Endothelial cell of umbilical vein (primary cell): ENCODE data around the gene DENND5B.

Experiments used
- EZH2 ChIP-seq: IDR thresholded peaks from 2 replicates; pipeline ENCODE4 v1.6.1; 2012; ENCODE audit warnings: borderline replicate concordance, low read depth, mild to moderate bottlenecking, moderate library complexity, low read length, inconsistent platforms; ENCODE audit not compliant: severe bottlenecking
- GATA2 ChIP-seq: IDR thresholded peaks from 2 replicates; pipeline ENCODE4 v1.7.0; 2011; ENCODE audit warnings: low read depth, mild to moderate bottlenecking, moderate library complexity, mixed read lengths, low read length; ENCODE audit not compliant: insufficient read length, insufficient read depth
- JUN ChIP-seq: IDR thresholded peaks from 2 replicates; pipeline ENCODE4 v1.6.1; 2011; ENCODE audit warnings: borderline replicate concordance, low read depth; ENCODE audit not compliant: insufficient read length, insufficient read depth
- MYC ChIP-seq: IDR thresholded peaks from one replicate; pipeline ENCODE4 v1.6.1; 2011; ENCODE audit warnings: mild to moderate bottlenecking, low read depth, low read length
- POLR2A ChIP-seq: IDR thresholded peaks from 2 replicates; pipeline ENCODE4 v1.6.1; 2012; ENCODE audit warnings: low read depth, mild to moderate bottlenecking, control low read depth, low read length
- POLR2AphosphoS5 ChIP-seq: IDR thresholded peaks from 2 replicates; pipeline ENCODE4 v1.6.1; 2012; ENCODE audit warnings: low read depth, mild to moderate bottlenecking, control low read depth, low read length, moderate library complexity; ENCODE audit not compliant: insufficient read depth
- TF ChIP-seq, protein P1 (sequence below), 2 donors: IDR thresholded peaks; 1 replicate in 1 of 2; 2 replicates in 1 of 2; pipeline ENCODE4 v1.5.1; 2011; ENCODE audit warnings: low read length in 2 of 2, mild to moderate bottlenecking in 2 of 2, moderate library complexity in 2 of 2, control low read depth in 1 of 2, inconsistent platforms in 1 of 2, low read depth in 1 of 2; ENCODE audit not compliant: insufficient read depth in 1 of 2; ENCODE audit errors: extremely low read depth in 1 of 2
- TF ChIP-seq, protein P2 (sequence below): IDR thresholded peaks from 2 replicates; pipeline ENCODE4 v1.6.1; 2011; ENCODE audit not compliant: insufficient read depth, insufficient read length

DNA sequence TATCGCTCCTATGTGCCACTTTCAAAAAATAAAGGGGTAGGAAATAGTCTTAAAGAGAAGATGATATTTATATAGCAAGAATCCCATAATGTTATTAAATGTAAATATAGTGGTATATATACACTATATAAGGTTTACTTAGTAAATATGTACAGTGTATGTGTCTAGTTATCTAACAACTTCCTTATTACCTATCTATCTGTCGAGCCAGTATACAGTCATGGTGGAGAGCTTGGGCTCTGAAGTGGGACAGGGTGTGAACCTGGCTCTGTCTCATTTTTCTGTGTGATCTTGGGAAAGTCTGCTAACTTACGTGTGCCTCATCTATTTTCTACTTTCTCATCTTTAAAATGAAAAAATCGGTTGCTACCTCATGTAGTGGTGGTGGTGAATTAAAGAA, 202.2 kb downstream of the DENND5B start:
- TF ChIP-seq EZH2 (no peak), POLR2AphosphoS5 (no peak), POLR2A (no peak), MYC (no peak), JUN (no peak), GATA2 (no peak)
- TF ChIP-seq, protein P1, sequence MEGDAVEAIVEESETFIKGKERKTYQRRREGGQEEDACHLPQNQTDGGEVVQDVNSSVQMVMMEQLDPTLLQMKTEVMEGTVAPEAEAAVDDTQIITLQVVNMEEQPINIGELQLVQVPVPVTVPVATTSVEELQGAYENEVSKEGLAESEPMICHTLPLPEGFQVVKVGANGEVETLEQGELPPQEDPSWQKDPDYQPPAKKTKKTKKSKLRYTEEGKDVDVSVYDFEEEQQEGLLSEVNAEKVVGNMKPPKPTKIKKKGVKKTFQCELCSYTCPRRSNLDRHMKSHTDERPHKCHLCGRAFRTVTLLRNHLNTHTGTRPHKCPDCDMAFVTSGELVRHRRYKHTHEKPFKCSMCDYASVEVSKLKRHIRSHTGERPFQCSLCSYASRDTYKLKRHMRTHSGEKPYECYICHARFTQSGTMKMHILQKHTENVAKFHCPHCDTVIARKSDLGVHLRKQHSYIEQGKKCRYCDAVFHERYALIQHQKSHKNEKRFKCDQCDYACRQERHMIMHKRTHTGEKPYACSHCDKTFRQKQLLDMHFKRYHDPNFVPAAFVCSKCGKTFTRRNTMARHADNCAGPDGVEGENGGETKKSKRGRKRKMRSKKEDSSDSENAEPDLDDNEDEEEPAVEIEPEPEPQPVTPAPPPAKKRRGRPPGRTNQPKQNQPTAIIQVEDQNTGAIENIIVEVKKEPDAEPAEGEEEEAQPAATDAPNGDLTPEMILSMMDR (IDR thresholded peaks at IDR 0.05; ENCODE audit: extremely low read depth in 1 of 2, insufficient read depth in 1 of 2, low read depth in 1 of 2, low read length in 2 of 2) = no peak
- TF ChIP-seq, protein P2, sequence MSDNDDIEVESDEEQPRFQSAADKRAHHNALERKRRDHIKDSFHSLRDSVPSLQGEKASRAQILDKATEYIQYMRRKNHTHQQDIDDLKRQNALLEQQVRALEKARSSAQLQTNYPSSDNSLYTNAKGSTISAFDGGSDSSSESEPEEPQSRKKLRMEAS = no peak
